A549 (cell line): ENCODE data around the gene HMX1. TPM values are rescaled to one million over a fixed set of nuclear protein-coding genes. Genes with fewer than 3 reads are reported as not detected.

Source experiments
- ATAC-seq, 2 experiments: fragments of 200-7000 bp in 1 of 2; fragments of >200 bp in 1 of 2; cut with Nextera tagmentation in 1 of 2; cut with Tn5 transposase in 1 of 2; 3 replicates each; pipeline versions ENCODE4 v1.8.0 to v1.9.1; 2018 to 2020; ENCODE audit warnings: mild to moderate bottlenecking in 1 of 2, moderate library complexity in 1 of 2
- CTCF ChIA-PET: fragments of 300-600 bp; sonication (Branson Sonifier 250); formaldehyde crosslinking; extraction: SDS; loops from one replicate; lab custom pipeline; 2021; ENCODE audit warnings: antibody characterized with exemption, inconsistent platforms; lab: Yijun Ruan, JAX
- POLR2A ChIA-PET: fragments of 350-600 bp; formaldehyde crosslinking; extraction: SDS; loops from one replicate; lab custom pipeline; 2021; ENCODE audit warnings: antibody characterized with exemption, inconsistent platforms; lab: Yijun Ruan, JAX
- DNase-seq, 2 experiments: peaks; one replicate each; pipeline versions ENCODE4 v3.0.0 to v3.0.0-alpha.2; 2011 to 2016; ENCODE audit warnings: low read depth in 1 of 2, low spot score in 1 of 2
- FAIRE-seq: peaks from 2 replicates; lab custom pipeline; 2011; peaks lifted over from hg19 to GRCh38; lab: Jason Lieb, UNC
- H3K27ac ChIP-seq, 2 experiments: fragments of >200 bp; sonication (Bioruptor Twin); formaldehyde crosslinking; 3 replicates each; pipeline ENCODE4 v1.5.1; 2016 to 2017
- H3K4me1 ChIP-seq: fragments of >200 bp; sonication (Bioruptor Twin); formaldehyde crosslinking; 3 replicates; pipeline ENCODE4 v1.6.1; 2016
- H3K4me2 ChIP-seq: fragments of >200 bp; sonication (Bioruptor Twin); formaldehyde crosslinking; 3 replicates; pipeline ENCODE4 v1.6.1; 2016
- H3K4me3 ChIP-seq: fragments of >200 bp; sonication (Bioruptor Twin); formaldehyde crosslinking; 3 replicates; pipeline ENCODE4 v1.5.1; 2016
- H3K9me3 ChIP-seq: fragments of >200 bp; sonication (Bioruptor Twin); formaldehyde crosslinking; 3 replicates; pipeline ENCODE4 v1.6.1; 2016
- CBX8 ChIP-seq: fragments of 200-600 bp; sonication (generic); IDR thresholded peaks from 2 replicates; pipeline ENCODE4 v1.6.1; 2016
- CHD2 ChIP-seq: fragments of 150-350 bp; IDR thresholded peaks from 2 replicates; pipeline ENCODE4 v1.6.1; 2014; ENCODE audit warnings: low read length; ENCODE audit not compliant: partially characterized antibody
- CHD4 ChIP-seq: fragments of 200-600 bp; sonication (generic); IDR thresholded peaks from 2 replicates; pipeline ENCODE4 v1.6.1; 2016; ENCODE audit warnings: antibody characterized with exemption, mild to moderate bottlenecking, borderline replicate concordance
- E2F6 ChIP-seq: IDR thresholded peaks from 2 replicates; pipeline ENCODE4 v1.6.1; 2012; ENCODE audit warnings: low read depth, borderline replicate concordance
- EP300 ChIP-seq, 2 experiments: fragments of >200 bp; sonication (Bioruptor Twin); formaldehyde crosslinking; IDR thresholded peaks; 2 replicates in 1 of 2; 3 replicates in 1 of 2; pipeline ENCODE4 v1.6.1; 2016 to 2017
- FOSB ChIP-seq: fragments of 250-450 bp; sonication (Bioruptor Pico); IDR thresholded peaks from 2 replicates; pipeline ENCODE4 v1.5.0; 2020; ENCODE audit warnings: mild to moderate bottlenecking, moderate library complexity
- FOXS1 ChIP-seq: fragments of 250-450 bp; sonication (Bioruptor Pico); IDR thresholded peaks from 2 replicates; pipeline ENCODE4 v1.5.0; 2020; ENCODE audit warnings: mild to moderate bottlenecking, moderate library complexity
- GATA3 ChIP-seq: IDR thresholded peaks from 2 replicates; pipeline ENCODE4 v1.6.1; 2012; ENCODE audit warnings: borderline replicate concordance
- HOXB13 ChIP-seq: fragments of 250-450 bp; sonication (Bioruptor Pico); IDR thresholded peaks from 2 replicates; pipeline ENCODE4 v1.5.0; 2020; ENCODE audit warnings: low read depth, mild to moderate bottlenecking, moderate library complexity
- KDM5A ChIP-seq: fragments of 200-600 bp; sonication (generic); IDR thresholded peaks from 2 replicates; pipeline ENCODE4 v1.6.1; 2016; ENCODE audit warnings: antibody characterized with exemption, mild to moderate bottlenecking
- MAFK ChIP-seq: fragments of 450-650 bp; IDR thresholded peaks from 2 replicates; pipeline ENCODE4 v1.6.1; 2014; ENCODE audit not compliant: partially characterized antibody
- MAZ ChIP-seq: fragments of 150-350 bp; IDR thresholded peaks from 2 replicates; pipeline ENCODE4 v1.6.1; 2014; ENCODE audit warnings: antibody characterized with exemption, low read depth, low read length, borderline replicate concordance
- MYC ChIP-seq: IDR thresholded peaks from 2 replicates; pipeline ENCODE4 v1.6.1; 2012; ENCODE audit warnings: mild to moderate bottlenecking, inconsistent platforms, low read length, improper control_type of control experiment, borderline replicate concordance
- NR3C1 ChIP-seq: fragments of >200 bp; sonication (Bioruptor Twin); formaldehyde crosslinking; IDR thresholded peaks from 3 replicates; pipeline ENCODE4 v1.6.1; 2017
- PBX3 ChIP-seq: IDR thresholded peaks from 2 replicates; pipeline ENCODE4 v1.6.1; 2012
- PHF8 ChIP-seq: fragments of 200-600 bp; sonication (generic); IDR thresholded peaks from 2 replicates; pipeline ENCODE4 v1.6.1; 2016; ENCODE audit warnings: low read depth, mild to moderate bottlenecking, antibody characterized with exemption, moderate library complexity, borderline replicate concordance
- POLR2AphosphoS2 ChIP-seq: conservative IDR thresholded peaks from 2 replicates; pipeline ENCODE4 v1.6.1; 2012; ENCODE audit warnings: low read length, improper control_type of control experiment, inconsistent platforms
- RAD21 ChIP-seq, 2 experiments: fragments of >200 bp in 1 of 2; sonication (Bioruptor Twin) in 1 of 2; formaldehyde crosslinking in 1 of 2; IDR thresholded peaks in 1 of 2; conservative IDR thresholded peaks in 1 of 2; 2 replicates in 1 of 2; 3 replicates in 1 of 2; pipeline ENCODE4 v1.6.1; 2012 to 2018; ENCODE audit warnings: inconsistent platforms in 1 of 2
- RARB ChIP-seq: fragments of 250-450 bp; sonication (Bioruptor Pico); IDR thresholded peaks from 2 replicates; pipeline ENCODE4 v1.8.0; 2021; ENCODE audit warnings: mild to moderate bottlenecking, moderate library complexity
- RCOR1 ChIP-seq: fragments of 150-350 bp; IDR thresholded peaks from 2 replicates; pipeline ENCODE4 v1.6.1; 2014; ENCODE audit warnings: antibody characterized with exemption, low read length, low read depth
- RFX5 ChIP-seq: fragments of 450-650 bp; IDR thresholded peaks from 2 replicates; pipeline ENCODE4 v1.7.1; 2014; ENCODE audit warnings: antibody characterized with exemption, mild to moderate bottlenecking, moderate library complexity
- TFCP2L1 ChIP-seq: fragments of 250-450 bp; sonication (Bioruptor Pico); IDR thresholded peaks from 2 replicates; pipeline ENCODE4 v1.5.0; 2021; ENCODE audit warnings: mild to moderate bottlenecking
- TP53 ChIP-seq: fragments of 250-450 bp; sonication (Bioruptor Pico); IDR thresholded peaks from 2 replicates; pipeline ENCODE4 v1.5.0; 2021; ENCODE audit warnings: mild to moderate bottlenecking, moderate library complexity
- ZC3H11A ChIP-seq: fragments of 450-650 bp; IDR thresholded peaks from 2 replicates; pipeline ENCODE4 v1.6.1; 2014; ENCODE audit warnings: antibody characterized with exemption, mild to moderate bottlenecking
- ZNF302 ChIP-seq: fragments of 250-450 bp; sonication (Bioruptor Pico); IDR thresholded peaks from 2 replicates; pipeline ENCODE4 v1.9.0; 2021; ENCODE audit warnings: inconsistent platforms, mild to moderate bottlenecking, moderate library complexity
- WGBS: methylation state at CpG from one replicate; pipeline ENCODE4 v1.1.6; 2017; ENCODE audit errors: missing lambda C conversion rate; 5-methylcytosine and 5-hydroxymethylcytosine counted together
- polyA plus RNA-seq, 4 experiments: library from polyadenylated mRNA; depleted of rRNA in 3 of 4; stranded (reverse); fragments of >200 nt; fragmentation: RNase III in 1 of 4; extraction: RNeasy Plus Mini Kit Qiagen cat#74134 plus additional on column Dnase treatment in 1 of 4; gene quantifications; 2 replicates in 3 of 4; 3 replicates in 1 of 4; pipeline ENCODE4 v1.2.3, GENCODE V29; 2011 to 2017
- TF ChIP-seq, protein P1 (sequence below): fragments of 200-600 bp; sonication (generic); IDR thresholded peaks from 2 replicates; pipeline ENCODE4 v1.6.1; 2016; ENCODE audit warnings: antibody characterized with exemption, mild to moderate bottlenecking, moderate library complexity

Gene HMX1
- polyA plus RNA-seq, 2 of the 4 experiments (the other 2 are of a cell fraction): 0.06 TPM; not detected in 1

GRCh38 chr4:8847764-8848163 lies 23.9 kb downstream of the HMX1 start:
- peak; percentile 67 to 77; a peak in 5 of 6 replicates for ATAC-seq

DNA sequence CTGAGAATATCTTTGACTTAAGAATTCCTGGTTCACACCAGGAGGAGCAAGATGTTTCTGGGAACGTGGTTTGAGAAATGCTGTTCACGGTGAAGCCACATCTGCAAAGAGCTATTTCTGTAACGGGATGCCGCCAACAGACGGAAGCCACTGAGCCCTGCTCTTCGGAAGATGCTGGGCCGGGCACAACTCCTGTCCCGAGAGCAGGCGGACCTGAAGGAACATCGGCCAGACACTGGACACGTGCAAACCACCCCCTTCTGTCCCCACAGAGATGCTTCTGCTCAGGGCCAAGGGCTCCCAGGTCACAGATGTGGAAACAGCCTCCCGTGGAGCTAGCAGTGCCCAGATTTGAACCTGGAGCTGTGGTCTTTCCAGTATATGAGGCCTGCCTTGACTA lies 24.3 kb downstream of the HMX1 start:
- no peak for TF ChIP-seq FOXS1 (CRISPR knock-in tag)
- no peak for TF ChIP-seq GATA3
- no peak for TF ChIP-seq CHD2
- no peak for TF ChIP-seq TP53 (CRISPR knock-in tag)
- TF ChIP-seq, protein P1, sequence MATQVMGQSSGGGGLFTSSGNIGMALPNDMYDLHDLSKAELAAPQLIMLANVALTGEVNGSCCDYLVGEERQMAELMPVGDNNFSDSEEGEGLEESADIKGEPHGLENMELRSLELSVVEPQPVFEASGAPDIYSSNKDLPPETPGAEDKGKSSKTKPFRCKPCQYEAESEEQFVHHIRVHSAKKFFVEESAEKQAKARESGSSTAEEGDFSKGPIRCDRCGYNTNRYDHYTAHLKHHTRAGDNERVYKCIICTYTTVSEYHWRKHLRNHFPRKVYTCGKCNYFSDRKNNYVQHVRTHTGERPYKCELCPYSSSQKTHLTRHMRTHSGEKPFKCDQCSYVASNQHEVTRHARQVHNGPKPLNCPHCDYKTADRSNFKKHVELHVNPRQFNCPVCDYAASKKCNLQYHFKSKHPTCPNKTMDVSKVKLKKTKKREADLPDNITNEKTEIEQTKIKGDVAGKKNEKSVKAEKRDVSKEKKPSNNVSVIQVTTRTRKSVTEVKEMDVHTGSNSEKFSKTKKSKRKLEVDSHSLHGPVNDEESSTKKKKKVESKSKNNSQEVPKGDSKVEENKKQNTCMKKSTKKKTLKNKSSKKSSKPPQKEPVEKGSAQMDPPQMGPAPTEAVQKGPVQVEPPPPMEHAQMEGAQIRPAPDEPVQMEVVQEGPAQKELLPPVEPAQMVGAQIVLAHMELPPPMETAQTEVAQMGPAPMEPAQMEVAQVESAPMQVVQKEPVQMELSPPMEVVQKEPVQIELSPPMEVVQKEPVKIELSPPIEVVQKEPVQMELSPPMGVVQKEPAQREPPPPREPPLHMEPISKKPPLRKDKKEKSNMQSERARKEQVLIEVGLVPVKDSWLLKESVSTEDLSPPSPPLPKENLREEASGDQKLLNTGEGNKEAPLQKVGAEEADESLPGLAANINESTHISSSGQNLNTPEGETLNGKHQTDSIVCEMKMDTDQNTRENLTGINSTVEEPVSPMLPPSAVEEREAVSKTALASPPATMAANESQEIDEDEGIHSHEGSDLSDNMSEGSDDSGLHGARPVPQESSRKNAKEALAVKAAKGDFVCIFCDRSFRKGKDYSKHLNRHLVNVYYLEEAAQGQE: no peak
- no peak for TF ChIP-seq RCOR1
- TF ChIP-seq EP300 (IDR thresholded peaks at IDR 0.05): no peak
- no peak for TF ChIP-seq CBX8
- no peak for TF ChIP-seq KDM5A
- no peak for TF ChIP-seq MAFK
- TF ChIP-seq RAD21 (conservative IDR thresholded peaks at IDR 0.05 in 1 of 2, IDR thresholded peaks at IDR 0.05 in 1 of 2): no peak
- TF ChIP-seq PHF8: no peak
- no peak for TF ChIP-seq CHD4
- CTCF ChIA-PET: interaction anchor here (1.0 kb wide), 2 partner anchors 9 to 40 kb away, joined by 3 read pairs; no protein-coding TSS in a partner anchor
- H3K4me2 ChIP-seq: no peak overlapping the region
- no peak overlapping the region for H3K27ac ChIP-seq
- no peak overlapping the region for H3K4me3 ChIP-seq
- POLR2A ChIA-PET: no interaction called here
- FAIRE-seq: no peak
- WGBS: 68% methylated on average over 11 of the region's 12 CpGs
- 0 out of 3 replicates have a peak, but pooled peaks cover 6% of the 10 kb centered on the region for H3K9me3 ChIP-seq
- no peaks in the 10 kb centered on the region for H3K4me1 ChIP-seq
- DNase-seq: no peak
- no peak for ATAC-seq

More at GRCh38 chr4:8847764-8848163, 23.9 kb downstream of the HMX1 start:
- CTCF ChIA-PET: interaction anchor here (0.8 to 1.0 kb wide), 3 partner anchors 8 to 70 kb away, joined by 3 read pairs; no protein-coding TSS in a partner anchor
- no peak overlapping the region for H3K4me3 ChIP-seq
- 3% methylated on average over 10 of the region's 10 CpGs for WGBS
- peak overlapping the region; percentile 49; the same call in 2 of the 3 replicates for H3K4me2 ChIP-seq
- no peak for TF ChIP-seq POLR2AphosphoS2
- no peak for TF ChIP-seq RARB (CRISPR knock-in tag)
- TF ChIP-seq HOXB13: no peak
- TF ChIP-seq FOXS1 (CRISPR knock-in tag): no peak
- no peak for TF ChIP-seq CBX8
- TF ChIP-seq FOSB (CRISPR knock-in tag): no peak
- no peak for TF ChIP-seq TFCP2L1 (CRISPR knock-in tag)
- no peak for TF ChIP-seq PBX3
- TF ChIP-seq NR3C1: no peak
- no peak for TF ChIP-seq E2F6
- TF ChIP-seq RCOR1: no peak
- no peak for TF ChIP-seq CHD4
- TF ChIP-seq MAZ: no peak
- TF ChIP-seq ZC3H11A: no peak
- no peak for TF ChIP-seq MYC
- no peak for TF ChIP-seq ZNF302 (CRISPR knock-in tag)
- no peak for TF ChIP-seq RFX5
- TF ChIP-seq, all 56 proteins: peak for 0
- H3K27ac ChIP-seq: no peak overlapping the region
- DNase-seq: no peak
- no peaks in the 10 kb centered on the region for H3K4me1 ChIP-seq
- POLR2A ChIA-PET: no interaction called here
- FAIRE-seq: no peak
- H3K9me3 ChIP-seq: 0 out of 3 replicates have a peak, but pooled peaks cover 6% of the 10 kb centered on the region
